ENCODE measurements around the gene CEP120. TPM values are rescaled to one million over a fixed set of nuclear protein-coding genes. Genes with fewer than 3 reads are reported as not detected.

The CEP120 gene
- total and polyA plus RNA-seq, 4 experiments from 2014 or later, result 18.8 to 70.1 (median 50.5) TPM

DNA sequence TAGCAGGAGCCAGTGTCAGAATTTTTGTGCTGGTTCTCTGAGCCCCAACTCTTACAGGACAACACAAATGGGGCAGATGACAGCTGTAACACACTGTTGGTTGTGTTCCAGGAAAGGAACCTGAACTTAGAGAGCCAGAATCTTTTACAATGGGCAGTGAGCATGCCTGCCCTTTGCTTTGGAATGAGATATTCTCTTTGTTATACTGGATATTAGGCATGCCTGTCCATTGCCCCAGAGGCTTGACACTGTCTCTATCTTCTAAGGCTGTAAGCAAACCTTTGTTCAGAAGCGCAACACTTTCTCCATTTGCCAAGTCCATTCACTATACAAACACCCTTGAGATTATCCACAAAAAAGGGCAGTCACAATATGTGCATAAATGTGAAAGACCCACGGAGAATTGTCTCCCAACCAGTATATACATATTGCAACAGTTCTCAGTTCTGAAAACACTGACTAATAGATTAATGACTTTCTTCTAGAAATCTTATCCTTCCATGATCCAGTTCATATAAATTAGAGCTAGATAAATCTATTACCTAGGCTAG is 26.3 kb upstream of the CEP120 start:
- Histone ChIP-seq H3K4me1 (ENCODE audit: insufficient read depth, low read length) (peaks cover 4% of the 10 kb centered on the region), H3K4me3 (ENCODE audit: low read length in 2 of 2) (no peak overlapping the region), H3K27me3 (ENCODE audit: insufficient read depth, low read length) (no peaks in the 10 kb centered on the region), H3K36me3 (ENCODE audit: insufficient read depth, low read length) (no peaks in the 10 kb centered on the region), H3K9me3 (ENCODE audit: control insufficient read depth in 1 of 2, low read length in 2 of 2) (no peaks in the 10 kb centered on the region), H3K27ac (ENCODE audit: low read depth, low read length) (no peak overlapping the region)
- ChIA-PET CTCF (ENCODE audit: partially characterized antibody) (interaction anchor here (1.7 kb wide), 1 partner anchor 26 kb away, joined by 6 read pairs; the partner anchor contains the start of gene CEP120), POLR2A (ENCODE audit: partially characterized antibody) (no interaction called here)
- Mint-ChIP-seq H3K27me3 (peaks cover 2 to 3% of the 10 kb centered on the region in 2 donors), H3K36me3 (no peaks in the 10 kb centered on the region), H3K4me1 (peaks cover 1 to 6% (median 4%) of the 10 kb centered on the region in 4 donors), H3K27ac (no peak overlapping the region), H3K9me3 (no peaks in the 10 kb centered on the region), H3K4me3 (no peak overlapping the region)
- intact Hi-C loops (cut with micrococcal nuclease), result no loop called here
- no peak for DNase-seq

DNA sequence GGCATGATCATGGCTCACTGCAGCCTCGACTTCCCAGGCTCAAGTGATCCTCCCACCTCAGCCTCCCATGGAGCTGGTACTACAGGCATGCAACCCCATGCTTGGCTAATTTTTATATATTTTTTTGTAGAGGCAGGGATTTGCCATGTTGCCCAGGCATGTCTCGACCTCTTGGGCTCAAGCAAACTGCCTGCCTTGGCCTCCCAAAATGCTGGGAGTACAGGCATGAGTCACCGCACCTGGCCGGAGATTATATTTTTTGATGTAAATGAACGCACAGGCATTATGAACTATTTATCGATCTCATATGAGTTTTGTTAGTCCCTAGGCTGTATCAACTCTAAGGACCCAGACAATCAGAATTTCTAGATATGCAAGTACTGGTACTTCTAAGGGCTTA is 25.5 kb upstream of the CEP120 start:
- POLR2A ChIA-PET (ENCODE audit: partially characterized antibody), result no interaction called here
- CTCF ChIA-PET (ENCODE audit: partially characterized antibody), result no interaction called here
- H3K4me3 Mint-ChIP-seq, result no peak overlapping the region
- H3K9me3 ChIP-seq (ENCODE audit: control insufficient read depth in 1 of 2, low read length in 2 of 2), result no peaks in the 10 kb centered on the region
- intact Hi-C loops (cut with micrococcal nuclease), result no loop called here
- H3K36me3 ChIP-seq (ENCODE audit: insufficient read depth, low read length), result no peaks in the 10 kb centered on the region
- no peaks in the 10 kb centered on the region for H3K36me3 Mint-ChIP-seq
- DNase-seq, result no peak
- peaks cover 3% of the 10 kb centered on the region in 2 donors for H3K27me3 Mint-ChIP-seq
- peaks cover 1 to 6% (median 4%) of the 10 kb centered on the region in 4 donors for H3K4me1 Mint-ChIP-seq
- H3K4me1 ChIP-seq (ENCODE audit: insufficient read depth, low read length), result peaks cover 4% of the 10 kb centered on the region
- H3K27ac Mint-ChIP-seq, result no peak overlapping the region
- H3K9me3 Mint-ChIP-seq, result no peaks in the 10 kb centered on the region
- no peak overlapping the region for H3K27ac ChIP-seq (ENCODE audit: low read depth, low read length)
- no peak overlapping the region for H3K4me3 ChIP-seq (ENCODE audit: low read length in 2 of 2)
- H3K27me3 ChIP-seq (ENCODE audit: insufficient read depth, low read length), result no peaks in the 10 kb centered on the region

DNA sequence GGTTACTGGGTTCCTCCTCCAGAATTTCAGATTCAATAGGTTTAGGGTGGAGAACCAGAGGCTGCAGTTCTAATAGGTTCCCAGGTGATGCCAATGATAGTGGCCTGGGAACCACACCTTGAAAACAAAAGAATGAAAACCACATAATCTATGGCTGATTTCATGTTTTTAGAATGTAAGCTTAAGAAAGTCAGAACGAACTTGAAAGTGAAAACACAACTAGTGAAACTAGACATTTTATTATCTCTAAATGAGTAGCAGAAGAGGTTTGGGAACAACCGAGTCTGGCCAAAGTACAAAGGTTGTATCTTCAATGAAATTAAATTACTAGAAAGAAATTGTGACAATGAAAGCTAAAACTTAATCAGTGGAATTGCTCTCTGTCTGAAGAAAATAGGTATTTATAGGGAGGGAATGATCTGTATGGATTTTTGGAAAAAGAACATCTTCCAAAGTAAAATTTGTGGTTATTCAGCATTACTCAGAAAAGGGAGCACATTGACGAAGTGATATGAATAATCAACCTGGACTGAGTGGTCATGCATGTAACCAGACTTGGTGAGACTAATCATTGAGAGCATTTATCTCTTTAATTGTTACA is 24.9 kb upstream of the CEP120 start:
- Histone ChIP-seq H3K36me3 (ENCODE audit: insufficient read depth, low read length) (no peaks in the 10 kb centered on the region), H3K27ac (ENCODE audit: low read depth, low read length) (no peak overlapping the region), H3K4me1 (ENCODE audit: insufficient read depth, low read length) (peaks cover 4% of the 10 kb centered on the region), H3K9me3 (ENCODE audit: control insufficient read depth in 1 of 2, low read length in 2 of 2) (no peaks in the 10 kb centered on the region), H3K4me3 (ENCODE audit: low read length in 2 of 2) (no peak overlapping the region), H3K27me3 (ENCODE audit: insufficient read depth, low read length) (no peaks in the 10 kb centered on the region)
- H3K27ac Mint-ChIP-seq, result no peak overlapping the region
- H3K27me3 Mint-ChIP-seq, result peaks cover 3% of the 10 kb centered on the region in 2 donors
- ChIA-PET POLR2A (ENCODE audit: partially characterized antibody) (no interaction called here), CTCF (ENCODE audit: partially characterized antibody) (no interaction called here)
- H3K9me3 Mint-ChIP-seq, result no peaks in the 10 kb centered on the region
- intact Hi-C loops (cut with micrococcal nuclease), result no loop called here
- no peaks in the 10 kb centered on the region for H3K36me3 Mint-ChIP-seq
- H3K4me1 Mint-ChIP-seq, result peaks cover 1 to 6% (median 4%) of the 10 kb centered on the region in 4 donors
- peak overlapping the region in 1 of 8 donors; percentile 9 for H3K4me3 Mint-ChIP-seq
- DNase-seq, result no peak

DNA sequence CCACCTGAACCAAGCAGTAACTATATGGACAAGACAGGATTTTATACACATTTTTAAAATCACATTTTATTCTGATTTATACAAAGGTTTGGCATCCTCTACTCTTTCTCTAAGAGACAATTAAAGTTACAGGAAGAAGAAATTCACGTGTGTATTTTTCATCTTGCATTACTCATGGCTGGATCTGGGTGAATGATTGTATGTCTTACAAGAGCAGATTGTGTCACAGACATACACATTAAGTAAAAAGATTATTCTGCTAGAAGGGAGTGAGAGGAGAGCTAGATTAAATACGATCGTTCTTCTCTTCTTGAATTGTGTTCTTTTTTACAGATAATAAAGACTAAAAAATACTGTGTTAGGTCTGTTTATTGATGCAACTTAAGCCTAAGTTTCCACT is 20.8 kb upstream of the CEP120 start:
- POLR2A ChIA-PET (ENCODE audit: partially characterized antibody), result no interaction called here
- intact Hi-C loops (cut with micrococcal nuclease), result no loop called here
- peaks cover 1 to 11% (median 7%) of the 10 kb centered on the region in 4 donors for H3K4me1 Mint-ChIP-seq

DNA sequence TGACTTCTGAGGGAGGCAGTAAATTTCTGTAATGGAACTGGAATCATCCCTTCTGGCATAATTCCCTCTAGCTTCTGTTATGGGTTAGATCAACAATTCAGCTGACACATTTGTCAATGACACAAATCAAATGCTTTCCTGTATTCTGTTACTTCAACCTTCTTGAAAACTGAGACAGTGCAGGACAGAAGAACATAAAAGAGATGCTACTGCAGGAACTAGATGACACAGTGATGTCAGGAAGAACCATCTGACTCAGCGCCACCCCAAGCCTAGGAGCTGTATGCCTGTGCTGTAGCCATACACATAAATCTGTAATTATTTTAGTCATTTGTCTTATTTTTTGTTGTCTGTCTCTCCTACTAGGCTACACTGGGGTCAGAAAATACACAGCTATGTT is 18.2 kb upstream of the CEP120 start:
- H3K27me3 Mint-ChIP-seq, result peaks cover 1 to 3% of the 10 kb centered on the region in 2 donors
- H3K27me3 ChIP-seq (ENCODE audit: insufficient read depth, low read length), result no peaks in the 10 kb centered on the region
- H3K9me3 ChIP-seq (ENCODE audit: control insufficient read depth in 1 of 2, low read length in 2 of 2), result no peaks in the 10 kb centered on the region
- intact Hi-C loops (cut with micrococcal nuclease), result no loop called here
- CTCF ChIA-PET (ENCODE audit: partially characterized antibody), result interaction anchor here (1.9 kb wide), 1 partner anchor 18 kb away, joined by 12 read pairs; the partner anchor contains the start of gene CEP120
- H3K4me3 ChIP-seq (ENCODE audit: low read length in 2 of 2), result no peak overlapping the region
- H3K27ac ChIP-seq (ENCODE audit: low read depth, low read length), result no peak overlapping the region
- no peak overlapping the region for H3K4me3 Mint-ChIP-seq
- no peaks in the 10 kb centered on the region for H3K36me3 Mint-ChIP-seq
- POLR2A ChIA-PET (ENCODE audit: partially characterized antibody), result interaction anchor here (3.8 kb wide), 1 partner anchor 18 kb away, joined by 17 read pairs; the partner anchor contains the start of gene CEP120
- peaks cover 0 to 10% (median 6%) of the 10 kb centered on the region in 4 donors for H3K4me1 Mint-ChIP-seq
- no peaks in the 10 kb centered on the region for H3K36me3 ChIP-seq (ENCODE audit: insufficient read depth, low read length)
- no peak for DNase-seq
- H3K27ac Mint-ChIP-seq, result no peak overlapping the region
- no peaks in the 10 kb centered on the region for H3K9me3 Mint-ChIP-seq
- peaks cover 5% of the 10 kb centered on the region for H3K4me1 ChIP-seq (ENCODE audit: insufficient read depth, low read length)

More for the DNA sequence above, 20.8 kb upstream of the CEP120 start:
- H3K27ac ChIP-seq (ENCODE audit: low read depth, low read length), result no peak overlapping the region
- no peaks in the 10 kb centered on the region for H3K9me3 Mint-ChIP-seq
- peaks cover 3% of the 10 kb centered on the region in 2 donors for H3K27me3 Mint-ChIP-seq
- no peak overlapping the region for H3K4me3 ChIP-seq (ENCODE audit: low read length in 2 of 2)
- H3K36me3 ChIP-seq (ENCODE audit: insufficient read depth, low read length), result no peaks in the 10 kb centered on the region
- no peaks in the 10 kb centered on the region for H3K9me3 ChIP-seq (ENCODE audit: control insufficient read depth in 1 of 2, low read length in 2 of 2)
- H3K36me3 Mint-ChIP-seq, result no peaks in the 10 kb centered on the region
- no peak for DNase-seq
- no peak overlapping the region for H3K4me3 Mint-ChIP-seq
- CTCF ChIA-PET (ENCODE audit: partially characterized antibody), result no interaction called here
- peaks cover 7% of the 10 kb centered on the region for H3K4me1 ChIP-seq (ENCODE audit: insufficient read depth, low read length)
- no peaks in the 10 kb centered on the region for H3K27me3 ChIP-seq (ENCODE audit: insufficient read depth, low read length)
- H3K27ac Mint-ChIP-seq, result no peak overlapping the region

DNA sequence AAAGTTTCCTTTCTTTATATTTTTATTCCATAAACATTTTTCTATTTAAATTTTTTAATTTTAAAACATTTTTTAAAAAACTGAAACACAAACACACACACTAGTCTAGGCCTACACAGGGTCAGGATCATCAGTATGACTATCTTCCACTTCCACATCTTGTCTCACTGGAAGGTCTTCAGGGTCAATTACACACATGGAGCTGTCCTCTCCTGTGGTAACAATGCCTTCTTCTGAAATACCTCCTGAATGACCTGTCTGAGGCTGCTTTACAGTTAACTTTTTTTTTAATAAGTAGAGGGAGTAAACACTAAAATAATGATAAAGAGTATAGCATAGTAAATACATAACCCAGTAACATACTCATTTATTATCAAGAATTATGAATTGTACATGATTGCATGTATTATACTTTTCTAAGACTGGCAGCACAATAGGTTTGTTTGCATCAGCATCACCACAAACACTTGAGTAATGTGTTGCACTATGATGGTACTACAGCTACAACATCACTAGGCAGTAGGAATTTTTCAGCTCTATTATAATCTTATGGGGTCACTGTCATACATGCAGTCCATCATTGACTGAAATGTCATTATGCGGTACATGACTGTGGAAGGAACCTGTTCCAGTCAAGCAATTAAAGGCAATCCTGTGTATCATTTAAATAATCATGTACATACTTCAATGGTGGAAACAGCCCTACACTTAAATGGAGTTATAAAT is 17.4 kb upstream of the CEP120 start:
- H3K9me3 Mint-ChIP-seq, result no peaks in the 10 kb centered on the region
- no peaks in the 10 kb centered on the region for H3K36me3 ChIP-seq (ENCODE audit: insufficient read depth, low read length)
- peaks cover 5% of the 10 kb centered on the region for H3K4me1 ChIP-seq (ENCODE audit: insufficient read depth, low read length)
- CTCF ChIA-PET (ENCODE audit: partially characterized antibody), result interaction anchor here (1.9 kb wide), 1 partner anchor 17 kb away, joined by 12 read pairs; the partner anchor contains the start of gene CEP120
- DNase-seq, result no peak
- H3K9me3 ChIP-seq (ENCODE audit: control insufficient read depth in 1 of 2, low read length in 2 of 2), result no peaks in the 10 kb centered on the region
- H3K27ac ChIP-seq (ENCODE audit: low read depth, low read length), result no peak overlapping the region
- no peaks in the 10 kb centered on the region for H3K36me3 Mint-ChIP-seq
- no peak overlapping the region for H3K4me3 Mint-ChIP-seq
- intact Hi-C loops (cut with micrococcal nuclease), result no loop called here
- no peak overlapping the region for H3K4me3 ChIP-seq (ENCODE audit: low read length in 2 of 2)
- H3K27ac Mint-ChIP-seq, result no peak overlapping the region
- H3K4me1 Mint-ChIP-seq, result peaks cover 0 to 10% (median 6%) of the 10 kb centered on the region in 4 donors
- H3K27me3 ChIP-seq (ENCODE audit: insufficient read depth, low read length), result no peaks in the 10 kb centered on the region
- peaks cover 0 to 3% of the 10 kb centered on the region in 2 donors for H3K27me3 Mint-ChIP-seq
- POLR2A ChIA-PET (ENCODE audit: partially characterized antibody), result interaction anchor here (3.8 kb wide), 1 partner anchor 17 kb away, joined by 17 read pairs; the partner anchor contains the start of gene CEP120

DNA sequence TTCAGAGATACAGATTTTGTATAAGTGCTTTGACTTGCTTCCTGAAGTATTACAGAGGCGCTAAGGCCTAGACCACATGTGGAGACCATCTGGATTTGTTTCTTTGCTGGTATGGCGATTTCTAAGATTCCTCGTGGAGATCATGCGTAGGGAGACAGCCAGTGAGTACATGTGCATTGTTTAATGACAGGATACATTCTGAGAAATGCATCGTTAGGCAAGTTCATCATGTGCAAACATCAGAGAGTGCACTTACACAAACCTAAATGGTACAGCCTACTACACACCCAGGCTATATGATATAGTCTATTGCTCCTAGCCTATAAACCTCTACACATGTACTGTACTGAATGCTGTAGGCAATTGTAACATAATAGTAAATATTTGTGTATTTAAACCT is 16.5 kb upstream of the CEP120 start:
- H3K27me3 ChIP-seq (ENCODE audit: insufficient read depth, low read length), result no peaks in the 10 kb centered on the region
- Mint-ChIP-seq H3K9me3 (no peaks in the 10 kb centered on the region), H3K4me3 (no peak overlapping the region), H3K4me1 (peaks cover 0 to 10% (median 6%) of the 10 kb centered on the region in 4 donors), H3K27ac (no peak overlapping the region), H3K36me3 (no peaks in the 10 kb centered on the region), H3K27me3 (peaks cover 0 to 3% of the 10 kb centered on the region in 2 donors)
- intact Hi-C loops (cut with micrococcal nuclease), result no loop called here
- H3K9me3 ChIP-seq (ENCODE audit: control insufficient read depth in 1 of 2, low read length in 2 of 2), result no peaks in the 10 kb centered on the region
- peaks cover 5% of the 10 kb centered on the region for H3K4me1 ChIP-seq (ENCODE audit: insufficient read depth, low read length)
- H3K36me3 ChIP-seq (ENCODE audit: insufficient read depth, low read length), result no peaks in the 10 kb centered on the region
- no peak overlapping the region for H3K4me3 ChIP-seq (ENCODE audit: low read length in 2 of 2)
- CTCF ChIA-PET (ENCODE audit: partially characterized antibody), result interaction anchor here (1.9 kb wide), 1 partner anchor 16 kb away, joined by 12 read pairs; the partner anchor contains the start of gene CEP120
- POLR2A ChIA-PET (ENCODE audit: partially characterized antibody), result interaction anchor here (3.8 kb wide), 1 partner anchor 16 kb away, joined by 17 read pairs; the partner anchor contains the start of gene CEP120
- no peak overlapping the region for H3K27ac ChIP-seq (ENCODE audit: low read depth, low read length)
- no peak for DNase-seq
